Measurements from ENCODE around the gene NPC2.

DNA sequence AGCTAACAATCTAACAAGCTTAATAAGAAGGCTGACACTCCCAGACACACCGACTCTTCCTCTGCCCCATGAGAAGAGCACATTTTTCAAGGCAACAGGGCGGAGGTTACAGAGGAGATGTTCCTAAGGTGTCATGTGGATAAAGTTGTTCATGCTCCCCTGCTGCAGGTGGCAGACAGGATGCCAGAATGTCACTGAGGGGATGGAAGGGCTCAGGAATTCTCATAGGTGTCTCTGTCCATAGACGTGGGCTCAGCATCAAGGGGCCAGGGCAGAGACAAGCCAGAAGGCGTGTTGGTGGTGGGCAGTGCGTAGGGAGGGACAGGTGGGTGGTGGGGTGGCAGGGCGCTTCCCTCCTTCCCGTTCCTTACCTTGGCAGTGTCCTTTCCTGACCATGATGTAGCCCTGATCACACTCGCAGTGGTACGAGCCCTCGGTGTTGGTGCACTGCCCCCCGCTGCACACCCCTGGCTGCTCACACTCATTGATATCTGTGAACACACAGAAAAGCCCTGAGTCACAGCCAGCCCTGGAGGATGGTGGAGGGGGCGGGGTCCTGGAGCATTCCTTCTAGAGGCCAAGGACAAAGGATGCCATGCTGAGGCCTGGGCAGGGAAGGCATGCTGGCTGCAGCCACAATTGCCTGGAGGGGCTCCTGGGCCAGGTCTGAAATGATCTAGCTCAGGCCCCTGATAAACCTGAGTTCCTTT is 23.5 kb upstream of the NPC2 start:
- TF ChIP-seq, protein P1, sequence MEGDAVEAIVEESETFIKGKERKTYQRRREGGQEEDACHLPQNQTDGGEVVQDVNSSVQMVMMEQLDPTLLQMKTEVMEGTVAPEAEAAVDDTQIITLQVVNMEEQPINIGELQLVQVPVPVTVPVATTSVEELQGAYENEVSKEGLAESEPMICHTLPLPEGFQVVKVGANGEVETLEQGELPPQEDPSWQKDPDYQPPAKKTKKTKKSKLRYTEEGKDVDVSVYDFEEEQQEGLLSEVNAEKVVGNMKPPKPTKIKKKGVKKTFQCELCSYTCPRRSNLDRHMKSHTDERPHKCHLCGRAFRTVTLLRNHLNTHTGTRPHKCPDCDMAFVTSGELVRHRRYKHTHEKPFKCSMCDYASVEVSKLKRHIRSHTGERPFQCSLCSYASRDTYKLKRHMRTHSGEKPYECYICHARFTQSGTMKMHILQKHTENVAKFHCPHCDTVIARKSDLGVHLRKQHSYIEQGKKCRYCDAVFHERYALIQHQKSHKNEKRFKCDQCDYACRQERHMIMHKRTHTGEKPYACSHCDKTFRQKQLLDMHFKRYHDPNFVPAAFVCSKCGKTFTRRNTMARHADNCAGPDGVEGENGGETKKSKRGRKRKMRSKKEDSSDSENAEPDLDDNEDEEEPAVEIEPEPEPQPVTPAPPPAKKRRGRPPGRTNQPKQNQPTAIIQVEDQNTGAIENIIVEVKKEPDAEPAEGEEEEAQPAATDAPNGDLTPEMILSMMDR (IDR thresholded peaks at IDR 0.05), result no peak
- no peak for TF ChIP-seq POLR2A (IDR thresholded peaks at IDR 0.05)

Data from lower leg skin (tissue), 3 donors.